OCI-LY7 (cell line): ENCODE results near the gene PDLIM3.

Experiments
- EZH2phosphoT487 ChIP-seq: fragments of 200-600 bp; sonication (generic); IDR thresholded peaks from 2 replicates; pipeline ENCODE4 v1.6.1; 2018; ENCODE audit warnings: low read depth, borderline replicate concordance, mild to moderate bottlenecking, mixed run types, antibody characterized with exemption, low read length, moderate library complexity, mixed read lengths
- TF ChIP-seq, protein P1 (sequence below): fragments of 200-600 bp; sonication (generic); conservative IDR thresholded peaks from 2 replicates; pipeline ENCODE4 v1.5.1; 2014; ENCODE audit warnings: mild to moderate bottlenecking, antibody characterized with exemption, low read length, moderate library complexity, mixed read lengths

DNA sequence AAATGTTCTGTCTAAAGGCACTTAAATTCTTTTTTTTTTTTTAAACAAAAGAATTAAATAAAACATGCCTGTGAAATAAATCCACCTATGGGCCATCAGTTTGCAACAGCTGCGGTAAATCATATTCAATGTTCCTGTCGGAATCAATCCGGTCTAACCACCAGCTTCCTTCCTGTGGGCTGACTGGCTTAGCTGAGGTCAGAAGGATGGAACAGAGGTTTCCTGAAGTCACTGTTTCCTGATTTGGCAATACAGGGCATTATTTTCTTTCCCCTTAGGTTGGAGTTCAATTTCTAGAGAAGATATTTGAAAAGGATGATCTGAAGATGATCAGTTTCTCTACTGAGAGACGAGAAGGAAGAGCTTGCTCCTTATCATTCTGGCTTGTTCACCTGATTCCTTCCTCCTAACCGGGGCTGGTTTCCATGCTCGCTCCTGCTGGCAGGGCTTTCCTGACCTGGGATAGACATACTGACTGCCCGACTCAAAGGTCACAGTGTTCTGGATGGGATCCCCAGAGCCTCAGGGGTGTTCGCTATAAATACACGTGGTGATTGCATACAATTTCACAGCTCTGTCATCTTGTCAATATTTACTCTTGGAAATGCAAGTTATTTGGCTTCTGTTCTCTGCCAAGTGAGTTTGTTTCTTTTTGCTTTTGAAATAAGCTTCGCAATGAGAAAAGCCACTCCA is 21.7 kb downstream of the PDLIM3 start:
- no peak for TF ChIP-seq EZH2phosphoT487
- TF ChIP-seq, protein P1, sequence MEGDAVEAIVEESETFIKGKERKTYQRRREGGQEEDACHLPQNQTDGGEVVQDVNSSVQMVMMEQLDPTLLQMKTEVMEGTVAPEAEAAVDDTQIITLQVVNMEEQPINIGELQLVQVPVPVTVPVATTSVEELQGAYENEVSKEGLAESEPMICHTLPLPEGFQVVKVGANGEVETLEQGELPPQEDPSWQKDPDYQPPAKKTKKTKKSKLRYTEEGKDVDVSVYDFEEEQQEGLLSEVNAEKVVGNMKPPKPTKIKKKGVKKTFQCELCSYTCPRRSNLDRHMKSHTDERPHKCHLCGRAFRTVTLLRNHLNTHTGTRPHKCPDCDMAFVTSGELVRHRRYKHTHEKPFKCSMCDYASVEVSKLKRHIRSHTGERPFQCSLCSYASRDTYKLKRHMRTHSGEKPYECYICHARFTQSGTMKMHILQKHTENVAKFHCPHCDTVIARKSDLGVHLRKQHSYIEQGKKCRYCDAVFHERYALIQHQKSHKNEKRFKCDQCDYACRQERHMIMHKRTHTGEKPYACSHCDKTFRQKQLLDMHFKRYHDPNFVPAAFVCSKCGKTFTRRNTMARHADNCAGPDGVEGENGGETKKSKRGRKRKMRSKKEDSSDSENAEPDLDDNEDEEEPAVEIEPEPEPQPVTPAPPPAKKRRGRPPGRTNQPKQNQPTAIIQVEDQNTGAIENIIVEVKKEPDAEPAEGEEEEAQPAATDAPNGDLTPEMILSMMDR, result no peak
